GM21717 (cell line): Measurements from ENCODE around the gene MAD1L1.
A peak's percentile ranks its signal among the peaks of the same experiment; 100 is the strongest.

Source experiments
- ATAC-seq: cut with Tn5 transposase; IDR thresholded peaks from one replicate; pipeline ENCODE4 v1.9.1; 2021; ENCODE audit warnings: mild to moderate bottlenecking, moderate library complexity; ENCODE audit not compliant: unreplicated experiment

MAD1L1 gene

DNA sequence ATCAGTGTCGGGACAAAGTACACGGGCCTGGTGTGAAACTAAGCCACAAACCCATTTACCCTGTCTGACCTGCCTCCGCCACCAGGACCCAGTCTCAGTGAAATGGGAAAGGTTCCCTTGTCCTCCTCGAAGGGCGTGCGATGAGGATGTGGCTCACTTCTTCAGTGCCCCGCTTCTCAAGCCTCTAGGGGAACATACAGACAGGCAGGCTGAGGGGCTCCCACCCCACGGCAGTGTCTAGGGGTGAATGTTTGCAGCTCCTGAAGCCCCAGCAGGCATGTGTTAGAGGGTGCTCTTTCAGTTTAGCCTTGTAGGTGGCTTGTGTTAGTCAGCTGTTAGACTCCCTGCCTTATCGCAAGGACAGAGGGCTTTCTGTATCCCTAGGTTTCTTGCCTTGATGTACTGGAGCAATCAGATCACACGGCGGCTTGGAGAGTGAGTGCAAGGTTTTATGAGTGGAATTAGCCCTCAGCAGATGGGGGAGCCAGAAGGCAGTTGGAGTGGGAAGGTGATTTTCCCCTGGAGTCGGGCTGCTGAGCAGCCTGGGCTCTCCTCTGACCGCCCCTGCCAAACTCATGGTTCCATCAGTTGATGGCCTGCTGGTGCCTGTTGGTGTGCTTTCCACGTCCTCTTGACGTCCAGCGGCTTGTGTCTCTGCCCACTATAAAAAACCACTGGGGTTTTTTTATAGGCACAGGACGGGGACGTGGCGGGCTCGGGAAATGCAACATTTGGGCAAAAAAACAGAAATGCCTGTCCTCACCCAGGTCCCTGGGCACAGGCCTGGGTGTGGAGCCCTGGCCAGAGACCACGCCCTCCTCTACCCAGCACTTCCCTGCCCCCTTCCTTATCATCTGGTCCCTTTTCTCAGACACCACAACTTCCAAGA lies 10.0 kb upstream of the MAD1L1 start:
- ATAC-seq = no peak

DNA sequence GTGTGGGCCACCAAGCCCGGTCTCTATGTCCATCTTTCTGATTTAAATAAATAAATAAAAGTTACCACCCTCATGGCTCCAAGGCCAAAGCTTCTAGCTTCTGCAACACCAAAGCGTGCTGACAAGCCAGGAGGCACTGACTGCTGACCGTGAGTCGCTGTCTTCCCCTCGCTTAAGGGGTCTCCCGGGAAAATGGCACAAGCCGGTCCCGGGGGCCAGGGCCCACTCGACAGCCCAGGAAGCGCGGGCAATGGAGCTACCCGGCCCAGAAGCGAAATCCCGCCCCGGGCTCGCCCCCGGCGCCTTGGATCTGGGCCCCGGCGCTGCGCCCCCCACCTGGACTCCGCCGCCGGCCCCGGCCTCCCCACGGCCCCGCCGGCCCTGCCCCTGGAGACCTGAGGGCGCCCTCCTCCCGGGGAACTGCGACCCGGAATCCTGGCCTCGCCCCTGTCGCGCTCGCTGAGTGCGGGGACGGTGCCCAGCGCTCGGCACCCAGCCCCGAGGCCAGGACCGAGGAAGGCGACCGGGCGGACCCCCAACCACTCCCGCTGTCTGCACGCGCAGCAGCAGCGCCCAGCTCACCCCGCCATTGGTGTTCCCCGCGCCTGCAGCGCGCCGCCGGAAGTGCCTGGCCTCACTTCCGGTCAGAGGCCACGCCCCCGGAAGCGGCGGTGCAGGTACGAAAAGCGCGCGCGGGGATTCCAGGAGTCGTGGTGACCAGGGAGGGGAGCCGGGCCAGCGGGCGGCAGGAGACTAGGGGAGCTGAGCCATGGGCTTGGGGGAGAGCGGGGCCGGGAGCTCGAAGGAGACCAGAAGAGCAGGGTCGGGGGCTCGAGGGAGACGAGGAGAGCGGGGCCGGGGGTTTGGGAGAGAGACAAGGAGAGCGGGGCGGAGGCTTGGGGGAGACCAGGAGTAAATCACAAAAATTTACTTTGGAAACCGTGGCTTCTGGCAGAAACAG lies 9.1 kb upstream of the MAD1L1 start, which contains the start of the genes MRM2 and NUDT1:
TSS of gene MRM2 (minus strand) at position 626 of the 961 bp plus-strand sequence. CDS start at position 590, 36 bp downstream.
TSS of gene NUDT1 (plus strand) at position 647 of the 961 bp plus-strand sequence. CDS start 2,349 bp downstream, outside the sequence.
- ATAC-seq = peak; percentile 58

DNA sequence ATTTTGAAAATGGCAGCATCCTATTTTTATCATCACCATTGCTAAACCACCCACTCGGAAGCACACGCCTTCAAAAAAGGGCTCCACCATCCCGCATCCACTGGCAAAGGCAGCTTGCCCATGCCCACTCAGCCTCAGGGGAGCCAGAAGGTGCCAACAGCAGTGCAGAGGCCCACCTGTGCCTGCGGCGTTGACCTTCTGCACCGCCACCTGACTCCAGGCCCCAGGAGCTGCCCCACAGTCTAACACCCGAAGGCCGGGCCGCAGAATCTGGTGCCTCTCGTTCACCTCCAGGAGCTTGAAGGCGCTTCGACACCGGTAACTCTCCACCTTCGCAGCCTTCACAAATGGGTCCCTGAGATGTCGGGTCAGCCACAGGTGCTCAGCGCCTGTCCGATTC lies 6.5 kb upstream of the MAD1L1 start:
- ATAC-seq = no peak

DNA sequence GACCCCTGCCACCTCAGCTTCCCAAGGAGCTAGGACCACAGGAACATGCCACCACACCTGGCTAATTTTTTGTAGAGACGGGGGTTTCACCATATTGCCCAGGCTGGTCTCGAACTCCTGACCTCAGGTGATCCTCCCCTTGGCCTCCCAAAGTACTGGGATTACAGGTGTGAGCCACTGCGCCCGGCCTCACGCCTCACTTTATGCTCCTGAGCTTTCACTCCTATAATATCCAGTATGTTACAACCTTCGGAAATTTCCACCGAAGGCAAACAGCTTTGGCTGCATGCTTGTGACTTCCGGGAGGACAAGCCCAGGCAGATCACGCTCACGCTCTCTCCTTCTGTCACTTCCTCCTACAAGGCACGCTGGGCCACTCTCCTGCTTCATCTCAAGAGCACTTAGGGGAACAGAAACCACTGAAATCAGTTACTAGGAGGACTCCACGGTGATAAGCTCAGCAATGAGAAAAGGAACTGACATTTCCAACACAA lies 4.4 kb upstream of the MAD1L1 start:
- peak; percentile 64 for ATAC-seq

DNA sequence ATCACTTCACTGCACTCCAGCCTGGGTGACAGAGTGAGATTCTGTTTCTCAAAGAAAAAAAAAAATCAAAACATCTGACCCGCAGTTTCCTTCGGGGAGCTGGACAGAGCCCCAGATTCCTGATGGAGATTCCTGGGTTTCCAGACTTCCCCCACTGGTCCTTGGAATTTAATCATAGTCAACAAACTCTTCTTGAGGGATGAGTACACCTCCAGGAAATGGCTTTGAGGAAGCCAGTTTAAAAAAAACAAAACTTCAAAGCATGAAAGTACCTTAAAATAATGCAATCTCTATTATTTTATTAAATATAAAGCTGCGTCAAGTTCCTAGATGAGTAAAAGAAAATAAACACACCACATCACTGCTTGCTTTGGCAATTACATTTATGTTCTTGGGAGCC lies 1.2 kb upstream of the MAD1L1 start:
- no peak for ATAC-seq

DNA sequence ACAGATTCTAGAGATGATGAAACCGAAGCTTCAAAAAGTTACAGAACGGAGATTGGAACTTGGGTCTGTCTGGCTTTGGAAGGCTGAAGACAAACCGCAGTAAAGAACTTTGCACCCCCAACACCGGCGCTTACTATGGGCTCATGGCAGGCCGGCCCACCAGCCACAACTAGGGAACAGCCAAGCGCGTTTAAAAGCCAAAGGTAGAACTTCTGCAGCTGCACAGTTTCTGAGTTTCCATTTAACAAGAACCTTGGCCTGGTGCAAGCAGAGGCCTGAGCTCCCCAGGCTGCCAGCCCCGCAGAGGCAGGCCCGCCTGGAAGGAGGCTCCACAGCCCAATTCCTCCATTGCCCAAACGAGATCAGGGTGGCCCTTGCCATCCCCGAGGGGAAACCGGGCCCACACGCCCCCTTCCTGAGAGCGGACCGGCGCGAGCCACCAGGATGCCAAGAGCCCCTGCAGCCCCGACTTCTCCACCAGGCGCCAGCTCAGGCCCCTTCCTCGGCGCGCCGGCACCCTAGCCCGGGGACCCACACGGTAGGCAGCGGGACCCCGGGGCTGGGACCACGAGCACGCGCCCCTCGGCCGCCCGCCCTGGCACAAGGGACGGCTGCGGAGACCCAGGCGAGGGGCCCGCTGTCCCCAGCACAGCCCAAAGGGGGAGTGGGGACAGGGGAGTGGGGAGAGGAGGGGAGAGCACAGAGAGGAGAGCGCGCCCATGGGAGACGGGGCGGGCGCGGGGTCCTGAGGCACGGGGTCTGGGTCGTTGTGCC lies 566 bp downstream of the MAD1L1 start:
- peak; percentile 22 for ATAC-seq

DNA sequence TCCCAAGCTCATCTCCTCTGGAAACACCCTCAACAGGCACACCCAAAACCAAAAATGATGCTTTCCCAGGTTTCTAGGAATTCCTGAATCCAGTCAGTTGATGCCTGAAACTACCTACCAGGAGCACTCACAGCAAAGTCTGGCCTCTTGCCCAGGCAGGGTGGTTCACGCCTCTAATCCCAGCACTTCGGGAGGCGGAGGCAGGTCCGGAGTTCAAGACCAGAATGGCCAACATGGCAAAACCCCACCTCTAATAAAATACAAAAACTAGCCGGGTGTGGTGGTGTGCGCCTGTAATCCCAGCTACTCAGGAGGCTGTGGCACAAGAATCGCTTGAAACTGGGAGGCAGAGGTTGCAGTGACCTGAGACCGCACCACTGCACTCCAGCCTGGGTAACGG lies 1.9 kb downstream of the MAD1L1 start:
- ATAC-seq = no peak

DNA sequence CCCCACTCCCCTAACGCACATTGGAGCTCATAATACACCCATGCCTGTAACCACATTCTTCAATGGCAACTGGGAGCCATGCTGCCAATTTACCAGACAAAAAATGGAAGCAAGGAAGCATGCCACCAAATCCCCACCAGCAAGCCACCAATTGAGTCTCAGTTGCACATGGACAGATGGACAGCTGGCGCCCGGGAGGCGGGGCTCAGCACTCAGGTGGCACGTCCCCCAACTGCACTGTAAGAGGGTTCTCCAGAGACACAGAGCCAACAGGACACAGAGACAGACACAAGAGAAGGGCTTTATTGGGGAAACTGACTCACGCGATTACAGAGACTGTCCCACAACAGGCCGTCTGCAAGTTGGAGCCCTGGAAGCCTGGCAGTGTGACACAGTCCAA lies 2.5 kb downstream of the MAD1L1 start:
- no peak for ATAC-seq

DNA sequence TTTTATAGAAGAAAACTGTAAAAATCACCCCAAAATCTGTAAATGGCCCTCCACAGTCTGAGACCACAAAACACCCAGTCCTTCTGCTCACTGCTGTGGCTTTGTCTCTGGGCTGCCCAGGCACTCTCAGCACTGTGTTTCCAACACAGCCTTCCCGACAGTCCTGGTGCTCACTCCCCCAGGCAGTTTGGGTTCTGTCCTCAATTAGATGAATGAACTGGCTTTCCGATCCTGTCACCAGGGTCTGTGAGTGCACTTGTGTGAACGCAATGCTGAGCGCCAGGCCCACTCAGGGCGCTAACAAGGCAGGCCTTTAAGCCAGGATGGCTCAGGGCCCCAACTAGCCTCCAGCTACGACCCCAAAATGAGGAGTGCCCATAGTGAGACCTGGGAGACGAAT lies 3.3 kb downstream of the MAD1L1 start:
- ATAC-seq = no peak

DNA sequence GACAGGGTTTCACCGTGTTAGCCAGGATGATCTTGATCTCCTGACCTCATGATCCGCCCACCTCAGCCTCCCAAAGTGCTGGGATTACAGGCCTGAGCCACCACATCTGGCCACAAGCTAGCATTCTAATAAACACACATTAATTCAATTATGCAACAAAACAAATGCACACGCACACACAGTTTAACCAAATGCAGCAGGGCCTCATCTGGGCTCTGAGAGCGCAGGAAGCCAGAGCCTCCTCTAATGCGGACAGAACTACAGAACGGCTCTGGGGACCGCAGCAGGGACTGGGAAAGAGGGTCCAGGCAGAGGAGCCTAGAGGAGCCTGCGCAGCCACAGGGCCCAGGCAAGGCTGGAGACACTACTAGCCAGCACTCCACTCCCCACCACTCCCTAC lies 3.8 kb downstream of the MAD1L1 start:
- no peak for ATAC-seq

DNA sequence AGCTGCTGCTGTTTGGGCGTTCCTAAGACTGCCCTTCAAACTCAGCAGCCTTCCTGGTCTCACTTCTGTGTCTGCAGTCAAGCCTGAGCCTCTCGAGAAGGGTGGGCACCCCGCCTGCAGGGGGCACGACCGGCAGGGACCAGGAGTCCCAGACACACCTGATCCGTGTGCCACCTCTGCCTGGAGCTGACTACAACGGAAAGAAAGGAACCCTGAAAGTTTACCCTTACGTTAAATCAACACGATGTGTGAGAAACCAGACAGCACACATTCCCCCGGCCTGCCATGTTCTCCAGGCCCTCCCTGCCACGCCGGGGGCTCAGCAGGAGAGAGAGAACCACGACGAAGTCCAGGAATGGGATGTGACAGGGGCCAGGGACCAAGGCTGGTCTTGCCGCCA lies 5.0 kb downstream of the MAD1L1 start:
- no peak for ATAC-seq

DNA sequence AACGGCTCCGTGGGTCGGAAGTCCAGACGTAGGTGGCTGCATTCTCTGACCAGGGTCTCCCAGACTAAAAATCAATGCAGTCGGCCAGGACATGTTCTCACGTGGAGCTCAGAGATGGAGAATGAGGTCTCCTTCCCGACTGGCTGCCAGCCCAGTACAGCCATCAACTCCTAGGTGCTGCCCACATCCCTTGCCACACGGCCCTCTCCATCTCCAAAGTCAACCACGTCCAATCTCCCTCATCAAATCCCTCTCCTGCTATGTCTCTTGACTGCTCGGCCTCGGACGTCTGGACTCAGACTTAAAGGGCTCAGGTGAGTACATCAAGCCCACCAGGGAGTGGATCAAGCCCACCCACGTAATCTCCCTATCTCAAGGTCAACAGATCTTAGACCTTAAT lies 6.9 kb downstream of the MAD1L1 start:
- no peak for ATAC-seq

DNA sequence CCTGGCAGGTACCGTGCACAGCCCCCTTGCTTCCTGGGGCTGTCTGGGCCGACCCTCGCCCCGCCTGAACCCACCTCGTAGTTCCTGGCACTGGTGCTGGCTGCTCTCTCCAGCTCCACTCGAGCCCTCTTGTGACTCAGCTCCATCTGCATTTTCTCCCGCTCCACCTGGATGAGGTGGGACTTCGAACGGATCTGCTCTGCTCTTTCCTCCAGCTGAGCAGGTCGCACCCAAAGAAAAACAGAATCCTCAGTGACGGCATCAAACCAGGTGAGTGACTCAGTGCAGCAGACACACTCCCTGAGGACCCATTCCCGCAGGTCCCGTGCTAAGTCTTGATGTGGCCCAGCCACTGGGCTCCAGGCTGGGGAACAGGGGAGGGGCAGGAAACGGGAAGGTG lies 7.4 kb downstream of the MAD1L1 start:
- no peak for ATAC-seq

DNA sequence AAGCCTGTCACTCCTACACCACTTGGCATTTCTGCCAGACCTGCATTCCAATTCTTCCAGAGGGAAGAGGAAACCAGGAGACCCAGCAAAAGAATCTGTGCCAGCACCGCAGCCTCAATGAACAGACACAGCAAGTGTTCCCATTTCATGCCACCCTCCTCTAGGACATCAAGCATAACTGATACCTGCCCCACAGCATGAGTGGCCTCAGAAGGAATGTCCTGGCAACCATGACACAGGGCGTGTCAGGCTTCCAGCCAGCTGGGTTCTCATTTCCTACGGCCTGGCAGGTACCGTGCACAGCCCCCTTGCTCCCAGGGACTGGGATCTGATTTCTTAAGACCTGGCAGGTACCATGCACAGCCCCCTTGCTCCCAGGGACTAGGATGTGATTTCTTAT lies 7.8 kb downstream of the MAD1L1 start:
- no peak for ATAC-seq

DNA sequence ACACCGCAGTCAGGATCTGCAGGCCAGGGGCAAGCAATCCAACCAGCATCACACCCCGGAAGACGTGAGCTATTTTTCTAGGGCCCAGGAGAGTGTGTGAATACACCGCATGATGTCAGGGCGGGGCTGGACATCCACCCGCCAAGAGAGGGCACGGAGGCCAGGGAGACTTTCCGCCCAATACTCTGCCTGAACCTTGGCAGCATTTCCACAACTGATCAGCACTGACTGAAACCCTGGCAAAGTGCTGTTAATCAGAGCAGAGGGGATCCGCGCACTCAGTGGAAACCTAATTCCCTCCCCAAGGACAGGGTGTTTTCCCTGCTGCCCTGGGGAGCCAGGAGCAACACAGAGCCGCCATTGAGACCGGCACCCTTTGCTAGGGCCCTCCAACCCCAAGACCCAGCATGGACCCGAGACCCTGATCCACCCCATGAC lies 8.2 kb downstream of the MAD1L1 start:
- ATAC-seq = no peak

DNA sequence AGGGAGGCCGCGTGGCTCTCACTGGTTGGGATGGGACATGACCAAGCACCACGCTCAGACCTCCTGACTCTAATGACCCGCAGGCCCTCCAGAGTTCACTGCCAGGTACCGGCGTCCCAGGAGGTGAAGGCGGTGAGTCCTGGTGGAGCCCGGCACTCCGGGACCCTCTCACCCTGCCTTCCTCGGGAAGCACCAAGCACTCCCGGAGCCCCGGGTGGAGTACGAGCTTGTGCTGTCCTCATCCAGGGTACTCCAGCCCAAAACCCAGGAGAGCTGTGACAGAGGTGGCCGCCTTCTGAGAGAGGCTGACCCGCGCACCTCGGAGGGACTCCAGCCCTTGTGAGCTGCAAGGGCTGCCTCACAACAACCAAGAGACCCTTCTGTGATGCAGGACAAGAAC lies 9.4 kb downstream of the MAD1L1 start:
- ATAC-seq = no peak

DNA sequence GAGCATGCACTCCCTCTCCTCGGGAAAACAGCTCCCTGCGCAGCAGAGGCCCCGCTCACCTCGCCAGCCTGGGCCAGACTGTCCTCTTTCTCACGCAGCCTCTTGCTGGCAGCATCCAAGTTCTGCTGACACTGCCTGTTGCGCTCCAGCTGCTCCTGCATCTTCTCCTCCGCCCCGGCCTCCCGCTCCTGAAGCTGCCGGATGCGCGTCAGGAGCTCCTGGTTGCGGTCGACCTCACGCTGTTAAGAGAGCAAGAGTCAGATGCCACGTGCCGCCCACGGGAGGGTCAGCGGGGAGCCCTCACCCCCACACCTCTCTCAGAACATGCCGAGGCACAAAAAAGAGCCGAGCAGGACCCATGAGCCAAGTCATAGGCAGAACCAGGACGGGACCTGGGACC lies 10.2 kb downstream of the MAD1L1 start:
- no peak for ATAC-seq

DNA sequence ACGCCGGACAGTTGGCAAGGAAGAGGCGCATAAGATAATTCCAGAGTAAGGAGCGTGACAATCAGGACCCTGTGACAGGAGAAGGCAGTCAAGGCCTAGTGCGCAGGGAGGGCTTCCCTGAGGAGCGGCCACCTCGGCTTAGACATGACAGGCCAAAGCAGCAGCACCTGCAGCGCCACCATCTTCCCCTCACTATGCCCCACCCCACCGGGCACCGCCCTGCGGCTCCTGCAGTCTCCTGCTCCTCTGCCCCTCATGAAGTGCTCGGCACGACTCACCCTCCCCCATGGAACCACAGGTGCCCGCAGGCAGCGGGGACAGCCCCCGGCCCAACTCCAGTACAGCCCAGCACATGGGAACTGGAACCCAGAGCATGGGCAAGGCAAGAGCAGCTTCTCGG lies 11.8 kb downstream of the MAD1L1 start:
- ATAC-seq = no peak

DNA sequence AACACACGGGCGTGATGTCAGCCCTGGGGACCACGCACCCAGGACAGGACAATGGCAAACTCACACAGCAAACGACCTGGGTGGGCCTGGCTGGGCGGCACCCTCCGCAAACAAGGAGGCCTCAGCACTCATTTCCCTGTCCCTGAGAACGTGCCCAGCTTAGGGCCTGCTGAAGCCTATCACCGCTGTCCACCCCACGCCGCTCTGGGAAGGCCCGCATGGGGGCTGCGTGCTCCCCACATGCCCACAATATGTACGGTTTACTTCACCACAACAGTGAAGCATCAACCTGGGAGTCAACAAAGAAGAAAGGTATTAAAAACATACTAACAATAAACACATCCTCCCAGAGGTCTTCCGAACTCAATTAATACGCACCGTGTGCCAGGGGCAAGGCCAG lies 12.2 kb downstream of the MAD1L1 start:
- no peak for ATAC-seq

DNA sequence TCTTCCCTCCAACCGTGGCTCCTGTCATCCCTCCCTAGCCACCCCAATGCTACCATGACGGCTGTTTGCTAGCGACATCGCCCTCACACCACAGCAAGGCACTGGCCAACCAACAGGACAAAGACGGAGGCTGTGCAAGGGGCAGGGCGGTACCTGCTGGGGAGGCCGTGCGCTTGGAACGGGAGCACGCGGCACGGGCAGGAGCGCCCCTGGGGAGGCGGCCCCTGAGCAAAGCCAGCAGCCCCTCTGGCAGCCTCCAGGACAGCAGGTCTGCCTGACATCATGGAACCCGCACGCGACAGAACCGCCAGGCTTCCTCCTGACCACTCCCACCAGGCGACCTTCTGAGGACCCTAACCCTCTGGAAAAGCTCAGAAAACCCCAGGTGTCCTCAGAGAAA lies 12.7 kb downstream of the MAD1L1 start:
- ATAC-seq = no peak

DNA sequence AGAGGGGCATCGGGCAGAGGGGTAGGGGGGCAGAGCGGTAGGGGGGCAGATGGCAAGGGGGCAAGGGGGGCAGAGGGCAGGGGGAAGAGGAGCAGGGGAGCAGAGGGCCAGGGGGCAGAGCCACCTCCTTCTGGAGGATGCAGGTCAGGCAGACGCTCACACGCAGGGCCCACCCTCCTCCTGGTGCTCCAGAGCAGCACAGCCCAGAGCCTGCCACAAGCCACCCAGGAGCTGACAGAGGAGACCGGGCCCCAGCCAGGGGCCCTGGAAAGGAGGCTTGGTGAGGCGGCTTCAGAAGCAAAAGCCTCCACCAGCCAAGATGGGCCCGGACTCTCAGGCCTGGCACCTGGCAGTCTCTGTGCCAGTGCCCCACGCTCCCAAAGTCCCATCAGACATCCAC lies 13.1 kb downstream of the MAD1L1 start:
- ATAC-seq = no peak
